ENCODE measurements around the gene STMN1.
A peak's percentile ranks its signal among the peaks of the same experiment; 100 is the strongest.

Gene STMN1

DNA sequence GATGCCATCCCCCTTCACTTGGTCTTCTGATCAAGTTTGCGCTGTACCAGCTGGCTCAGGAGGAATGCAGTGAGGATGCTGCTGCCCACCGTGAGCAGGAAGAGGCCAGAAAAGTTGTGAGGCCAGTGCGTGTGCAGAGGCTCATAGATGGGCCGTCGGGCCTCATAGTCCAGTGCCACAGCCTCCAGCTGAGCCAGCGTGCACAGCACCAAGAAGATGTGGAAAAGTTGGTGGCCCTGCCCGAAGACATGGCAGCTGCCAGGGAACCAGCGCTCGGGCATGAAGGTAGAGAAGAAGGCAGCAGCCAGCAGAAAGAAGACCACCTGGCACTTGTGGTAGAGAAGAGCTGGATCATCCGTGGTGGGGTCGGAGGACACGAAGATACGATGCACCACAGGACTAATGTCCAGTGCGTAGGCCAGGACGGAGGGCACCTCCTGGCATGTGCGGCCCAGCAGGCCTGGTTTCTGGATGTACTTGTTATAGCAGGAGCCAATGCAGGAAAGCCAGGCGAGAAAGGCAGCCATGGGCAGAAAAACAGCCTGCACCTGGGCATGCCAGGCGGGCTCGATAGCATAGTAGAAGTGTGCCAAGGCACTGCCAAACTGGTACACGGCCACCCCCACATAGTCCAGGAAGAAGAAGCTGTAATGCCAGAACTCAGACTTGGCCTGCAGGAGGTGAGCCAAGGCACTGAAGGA is 43.3 kb downstream of the STMN1 start:
- intact Hi-C loops (cut with micrococcal nuclease) = loop anchor here (5.0 kb wide), 1 partner anchor 431 kb away; the partner anchor contains the start of gene MACO1
- Mint-ChIP-seq H3K9me3 (no peaks in the 10 kb centered on the region), H3K4me1 (ENCODE audit: low read depth) (peaks cover 44% of the 10 kb centered on the region), H3K27ac (peak overlapping the region; percentile 98), H3K4me3 (no peak overlapping the region), H3K27me3 (no peaks in the 10 kb centered on the region), H3K36me3 (ENCODE audit: low read depth) (peaks cover 24% of the 10 kb centered on the region)

DNA sequence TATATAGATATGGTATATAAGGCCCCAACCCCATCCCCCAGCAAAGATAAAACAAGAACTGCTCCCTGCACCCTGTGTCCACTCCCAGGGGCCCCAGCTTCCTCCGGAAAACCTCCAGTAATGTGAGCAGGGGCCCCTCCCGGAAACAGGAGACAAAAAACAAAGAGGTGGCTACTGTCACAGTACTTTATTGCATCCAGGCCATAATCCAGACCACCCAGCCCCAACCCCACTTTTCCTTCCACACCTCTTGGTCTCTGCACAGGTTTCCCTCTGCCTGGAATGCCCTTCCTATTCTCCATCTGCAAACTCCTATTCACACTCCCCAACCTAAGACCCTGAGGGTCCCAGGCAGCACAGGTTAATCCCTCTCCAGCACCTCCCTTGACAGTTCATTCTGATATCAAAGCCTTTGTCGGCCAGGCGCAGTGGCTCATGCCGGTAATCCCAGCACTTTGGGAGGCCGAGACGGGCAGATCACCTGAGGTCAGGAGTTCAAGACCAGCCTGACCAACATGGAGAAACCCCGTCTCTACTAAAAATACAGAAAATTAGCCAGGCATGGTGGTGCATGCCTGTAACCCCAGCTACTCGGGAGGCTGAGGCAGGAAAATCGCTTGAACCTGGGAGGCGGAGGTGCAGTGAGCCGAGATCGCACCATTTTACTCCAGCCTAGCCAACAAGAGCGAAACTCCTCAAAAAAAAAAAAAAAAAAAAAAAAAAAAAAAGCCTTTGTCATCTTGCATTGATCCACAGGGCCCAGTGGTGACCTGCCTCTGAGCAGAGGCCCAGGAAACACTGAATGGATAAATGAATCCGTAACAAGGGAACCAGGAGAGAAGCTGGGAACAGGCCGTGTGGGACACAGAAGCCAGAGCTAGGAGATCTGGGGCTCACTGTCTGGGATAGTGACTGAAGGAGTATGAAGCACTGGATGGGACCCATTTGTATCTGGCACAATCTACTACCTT is 44.6 kb downstream of the STMN1 start:
- Mint-ChIP-seq H3K27me3 (no peaks in the 10 kb centered on the region), H3K27ac (peak overlapping the region; percentile 98), H3K36me3 (ENCODE audit: low read depth) (peaks cover 24% of the 10 kb centered on the region), H3K4me1 (ENCODE audit: low read depth) (peaks cover 41% of the 10 kb centered on the region), H3K9me3 (no peaks in the 10 kb centered on the region), H3K4me3 (peak overlapping the region; percentile 73)
- intact Hi-C loops (cut with micrococcal nuclease) = loop anchor here (5.0 kb wide), 1 partner anchor 429 kb away; the partner anchor contains the start of gene MACO1

DNA sequence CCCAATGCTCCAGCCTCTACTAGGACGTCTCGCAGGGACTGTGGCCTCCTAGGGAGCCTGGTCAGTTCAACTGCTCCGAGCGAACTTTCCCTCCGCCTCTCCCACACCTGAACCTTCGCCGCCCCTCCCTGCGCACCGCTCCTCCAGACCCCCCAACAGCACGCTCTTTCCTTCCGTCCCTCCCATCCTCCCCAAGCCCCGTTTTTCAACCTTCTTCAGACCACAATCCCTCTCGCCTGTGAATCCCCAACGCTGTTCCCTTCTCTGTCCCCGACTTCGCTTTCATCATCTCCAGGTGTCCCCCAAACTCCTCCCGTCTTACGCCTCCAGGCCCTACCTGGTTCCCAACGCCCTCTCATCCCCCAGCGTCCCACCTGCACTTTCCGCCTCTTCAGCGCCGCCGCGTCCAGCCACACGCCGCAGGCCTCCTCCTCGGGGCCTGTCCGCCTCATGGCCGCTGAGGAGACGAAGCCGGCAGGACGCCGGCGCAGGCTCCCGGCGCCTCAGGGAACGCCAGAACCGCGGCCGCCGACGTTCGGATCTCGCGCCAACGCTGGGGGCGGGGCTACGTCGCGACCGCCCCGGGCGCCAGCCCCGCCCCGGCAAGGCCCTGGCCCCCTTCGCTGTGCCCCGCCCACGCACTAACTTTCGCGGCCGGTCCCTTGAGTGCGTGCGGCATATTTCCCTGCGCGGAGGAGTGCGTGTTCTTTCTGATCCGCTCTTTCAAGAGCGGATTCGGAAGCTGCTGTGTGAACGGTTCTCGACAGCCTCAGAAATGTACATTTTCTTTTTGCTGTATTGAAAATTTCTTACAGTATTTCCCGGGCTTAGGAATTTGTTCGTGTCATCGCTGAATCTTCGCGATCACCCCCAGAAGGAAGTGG is 47.1 kb downstream of the STMN1 start, which contains the start of gene AUNIP:
Gene AUNIP, minus strand, starts transcription at position 552 of the 884 bp plus-strand sequence. Its CDS starts 100 bp downstream, at position 452.
- Mint-ChIP-seq H3K36me3 (ENCODE audit: low read depth) (peaks cover 24% of the 10 kb centered on the region), H3K27ac (peak within 1 kb of the TSS; percentile 98), H3K4me1 (ENCODE audit: low read depth) (peaks cover 41% of the 10 kb centered on the region), H3K4me3 (peak within 1 kb of the TSS; percentile 94), H3K27me3 (no peaks in the 10 kb centered on the region), H3K9me3 (no peaks in the 10 kb centered on the region)
- intact Hi-C loops (cut with micrococcal nuclease) = loop anchor here (1.0 kb wide), 1 partner anchor 39 kb away; no protein-coding TSS in a partner anchor

DNA sequence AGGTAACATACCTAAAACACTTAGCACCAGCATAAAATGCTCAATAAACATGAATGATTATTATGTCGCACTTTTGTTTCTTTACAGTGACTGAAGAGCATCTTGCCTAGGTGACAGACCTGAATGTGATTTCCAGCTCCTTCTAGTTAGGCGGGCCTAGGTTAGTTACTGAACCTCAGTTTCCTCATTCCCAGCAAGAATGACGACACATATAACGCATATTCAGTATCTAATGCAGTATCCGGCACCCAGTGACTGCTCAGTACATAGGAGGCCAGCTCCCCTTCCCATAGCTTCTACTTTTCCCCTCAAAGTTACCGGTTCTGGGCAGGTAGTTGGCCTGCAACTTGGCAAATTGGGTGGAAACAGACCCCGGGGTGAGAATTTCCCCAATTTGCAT is 47.7 kb downstream of the STMN1 start:
- Mint-ChIP-seq H3K9me3 (no peaks in the 10 kb centered on the region), H3K4me3 (peak overlapping the region; percentile 94), H3K4me1 (ENCODE audit: low read depth) (peaks cover 41% of the 10 kb centered on the region), H3K27me3 (no peaks in the 10 kb centered on the region), H3K36me3 (ENCODE audit: low read depth) (peaks cover 22% of the 10 kb centered on the region), H3K27ac (peak overlapping the region; percentile 98)
- intact Hi-C loops (cut with micrococcal nuclease) = no loop called here

DNA sequence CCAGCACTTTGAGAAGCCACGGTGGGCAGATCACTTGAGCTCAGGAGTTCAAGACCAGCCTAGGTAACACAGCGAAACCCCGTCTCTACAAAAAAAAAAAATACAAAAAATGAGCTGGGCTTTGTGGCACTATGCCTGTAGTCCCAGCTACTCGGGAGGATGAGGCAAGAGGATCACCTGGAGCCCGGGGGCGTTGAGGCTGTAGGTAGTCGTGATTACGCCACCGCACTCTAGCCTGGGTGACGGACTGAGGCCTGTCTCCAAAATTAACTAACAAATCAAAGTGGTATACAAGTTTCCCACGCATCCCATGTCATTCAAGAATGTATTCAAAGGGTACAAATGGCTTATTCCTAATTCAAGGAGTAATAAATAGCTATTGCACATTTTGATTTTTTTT is 49.4 kb downstream of the STMN1 start:
- Mint-ChIP-seq H3K36me3 (ENCODE audit: low read depth) (peaks cover 10% of the 10 kb centered on the region), H3K9me3 (no peaks in the 10 kb centered on the region), H3K27me3 (no peaks in the 10 kb centered on the region), H3K4me3 (no peak overlapping the region), H3K27ac (no peak overlapping the region), H3K4me1 (ENCODE audit: low read depth) (peaks cover 24% of the 10 kb centered on the region)
- intact Hi-C loops (cut with micrococcal nuclease) = no loop called here

DNA sequence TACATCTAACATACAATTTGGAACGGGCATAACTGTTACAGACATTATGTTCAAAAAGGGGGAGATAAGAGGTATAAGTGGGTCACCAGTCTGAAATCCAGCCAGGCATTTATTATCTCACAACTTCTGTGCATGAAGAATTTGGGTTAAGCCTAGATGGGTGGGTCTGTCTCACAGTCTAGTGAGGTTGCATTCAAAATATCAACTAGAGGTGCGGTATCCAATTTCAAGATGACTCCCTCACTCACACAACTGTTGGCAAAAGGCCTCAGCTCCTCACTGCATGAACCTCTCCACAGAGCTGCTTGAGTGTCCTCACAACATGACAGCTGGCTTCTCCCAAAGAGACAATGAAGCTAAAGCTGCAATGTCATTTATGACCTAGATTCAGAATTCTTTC is 51.7 kb downstream of the STMN1 start:
- no peaks in the 10 kb centered on the region for H3K27me3 Mint-ChIP-seq
- H3K4me1 Mint-ChIP-seq (ENCODE audit: low read depth) = peaks cover 12% of the 10 kb centered on the region
- no peaks in the 10 kb centered on the region for H3K9me3 Mint-ChIP-seq
- no peak overlapping the region for H3K4me3 Mint-ChIP-seq
- H3K36me3 Mint-ChIP-seq (ENCODE audit: low read depth) = peaks cover 8% of the 10 kb centered on the region
- H3K27ac Mint-ChIP-seq = no peak overlapping the region
- intact Hi-C loops (cut with micrococcal nuclease) = no loop called here
